Middle frontal gyrus (tissue), 1 donor: ENCODE results near the gene LAMTOR4.
"Not testable (repeated sequence)": the region's sequence is repeated elsewhere in the genome, so short reads cannot be mapped to it uniquely, and the experiment has no call there.

Experiments used
- DNase-seq: peaks from one replicate; pipeline ENCODE4 v3.0.0-alpha.2; 2015; ENCODE audit warnings: low spot score; ENCODE audit errors: extremely low spot score

Gene LAMTOR4

DNA sequence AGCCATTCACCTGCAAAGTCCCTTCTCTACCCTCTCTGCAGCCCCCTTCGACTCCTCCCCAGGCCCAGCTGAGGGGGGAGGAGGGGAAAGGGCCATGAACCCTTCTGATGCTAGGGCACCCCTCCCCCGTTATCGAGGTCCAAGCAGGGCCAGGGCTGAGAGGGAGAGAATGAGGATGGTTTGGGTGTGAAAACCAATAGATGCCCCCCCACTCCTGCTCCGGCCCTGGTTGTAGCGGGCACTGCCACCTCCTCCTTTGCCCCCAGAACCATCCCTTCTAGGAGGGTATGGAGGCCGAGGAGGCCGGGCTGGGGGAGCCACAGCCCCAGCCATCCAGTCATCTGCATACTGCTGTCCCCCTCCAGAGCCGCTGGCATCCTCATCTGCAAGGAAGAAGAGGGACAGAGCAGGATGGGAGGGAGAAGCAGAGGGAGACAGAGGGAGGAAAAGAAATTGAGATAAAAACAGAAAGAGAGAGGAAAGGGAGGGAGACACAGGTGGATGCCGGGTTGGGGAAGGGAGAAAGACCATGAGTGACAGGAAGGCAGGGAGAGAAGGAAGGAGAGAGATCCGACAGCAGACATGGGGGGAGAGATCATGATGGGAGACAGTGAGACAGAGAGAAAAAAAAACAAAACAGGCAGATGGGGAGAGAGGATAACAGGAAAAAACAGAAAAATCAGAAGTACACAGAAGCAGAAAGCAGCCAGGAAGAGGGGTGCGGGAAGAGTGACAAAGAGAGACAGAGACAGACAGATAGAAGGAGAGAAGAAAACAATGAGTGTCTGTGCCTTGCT lies 21.6 kb downstream of the LAMTOR4 start:
- no peak for DNase-seq

DNA sequence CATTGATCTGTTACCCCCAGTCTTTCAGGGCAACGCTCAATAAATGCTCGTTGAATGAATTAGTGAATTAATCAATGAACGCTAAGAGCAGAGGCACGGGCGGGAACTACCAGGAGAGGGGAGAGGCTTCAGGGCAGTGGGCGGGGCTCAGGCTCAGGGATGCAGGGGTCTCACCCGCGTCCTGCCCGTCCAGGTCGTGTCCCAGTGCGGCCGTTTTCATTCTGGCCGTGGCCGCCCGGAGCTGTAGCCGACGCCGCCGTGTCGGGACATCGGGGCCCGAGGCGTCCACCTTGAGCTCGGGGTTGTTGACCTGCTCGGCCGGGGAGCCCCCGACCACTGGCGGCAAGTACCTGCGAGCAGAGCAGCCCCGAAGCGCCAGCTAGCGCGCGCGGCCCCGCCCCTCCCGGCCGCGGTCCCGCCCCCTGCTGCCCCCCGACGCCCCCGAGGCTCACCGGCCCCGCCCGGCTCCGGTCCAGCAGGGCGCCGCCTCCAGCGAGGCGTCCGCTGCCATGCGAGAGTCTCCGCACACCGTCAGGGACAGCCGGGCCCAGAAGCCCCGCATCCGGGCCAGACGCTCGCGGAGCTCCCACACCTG lies 22.5 kb downstream of the LAMTOR4 start:
- DNase-seq = no peak

- DNase-seq = no peak
Observed at GRCh38 chr7:100171840-100172239, 23.1 kb downstream of the LAMTOR4 start.

- no peak for DNase-seq
Observed at GRCh38 chr7:100173806-100174495, 25.2 kb downstream of the LAMTOR4 start.

DNA sequence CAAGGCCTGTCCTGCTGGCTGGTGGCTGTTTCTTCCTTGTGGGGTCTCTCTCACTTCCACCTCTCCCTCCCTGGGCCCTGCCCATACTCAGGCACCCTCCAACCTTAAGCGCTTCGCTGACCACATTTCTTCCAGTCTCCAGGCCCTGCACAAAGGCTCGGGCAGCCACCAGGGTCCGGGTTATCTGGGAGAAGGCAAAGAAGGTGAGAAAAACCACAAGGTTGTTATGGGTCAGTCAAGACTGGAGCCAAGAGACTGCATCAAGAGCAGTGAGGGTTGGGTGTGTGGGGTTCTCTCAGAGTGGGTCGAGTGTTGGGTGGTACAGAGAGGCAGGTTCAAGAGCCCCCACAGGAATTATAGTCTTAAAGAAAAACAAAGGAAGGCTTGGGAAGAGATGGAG lies 25.9 kb downstream of the LAMTOR4 start:
- DNase-seq = no peak

DNA sequence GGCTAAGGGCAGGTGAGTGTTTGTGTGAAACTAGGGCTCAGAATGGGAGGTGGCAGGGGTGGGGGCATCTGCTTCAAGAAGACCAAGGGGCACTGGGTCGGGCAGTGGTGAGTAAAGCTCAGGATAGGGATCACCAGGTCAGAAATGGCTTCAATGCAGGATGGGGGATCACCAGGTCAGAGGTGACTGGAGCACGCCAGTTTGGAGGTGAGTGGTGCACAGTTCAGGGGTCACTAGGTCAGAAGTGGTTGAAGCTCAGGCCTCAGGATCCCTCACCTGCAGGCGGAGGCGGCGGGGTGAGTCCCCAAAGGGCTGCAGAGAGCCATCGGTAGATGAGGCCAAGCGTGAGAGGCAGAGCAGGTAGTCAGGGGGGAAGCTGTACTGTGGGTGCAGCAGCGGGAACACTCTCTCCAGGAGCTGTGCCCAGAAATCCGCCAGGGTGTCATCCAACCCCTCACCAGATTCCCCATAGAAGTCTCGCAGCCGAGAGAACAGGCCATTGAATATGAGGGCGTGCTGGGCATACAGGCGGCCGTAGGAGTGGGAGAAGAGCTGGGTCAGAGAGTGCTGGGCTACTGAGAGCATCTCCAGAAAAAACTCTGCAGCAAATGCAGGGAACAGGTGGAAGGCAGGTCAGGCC lies 26.7 kb downstream of the LAMTOR4 start:
- no peak for DNase-seq

DNA sequence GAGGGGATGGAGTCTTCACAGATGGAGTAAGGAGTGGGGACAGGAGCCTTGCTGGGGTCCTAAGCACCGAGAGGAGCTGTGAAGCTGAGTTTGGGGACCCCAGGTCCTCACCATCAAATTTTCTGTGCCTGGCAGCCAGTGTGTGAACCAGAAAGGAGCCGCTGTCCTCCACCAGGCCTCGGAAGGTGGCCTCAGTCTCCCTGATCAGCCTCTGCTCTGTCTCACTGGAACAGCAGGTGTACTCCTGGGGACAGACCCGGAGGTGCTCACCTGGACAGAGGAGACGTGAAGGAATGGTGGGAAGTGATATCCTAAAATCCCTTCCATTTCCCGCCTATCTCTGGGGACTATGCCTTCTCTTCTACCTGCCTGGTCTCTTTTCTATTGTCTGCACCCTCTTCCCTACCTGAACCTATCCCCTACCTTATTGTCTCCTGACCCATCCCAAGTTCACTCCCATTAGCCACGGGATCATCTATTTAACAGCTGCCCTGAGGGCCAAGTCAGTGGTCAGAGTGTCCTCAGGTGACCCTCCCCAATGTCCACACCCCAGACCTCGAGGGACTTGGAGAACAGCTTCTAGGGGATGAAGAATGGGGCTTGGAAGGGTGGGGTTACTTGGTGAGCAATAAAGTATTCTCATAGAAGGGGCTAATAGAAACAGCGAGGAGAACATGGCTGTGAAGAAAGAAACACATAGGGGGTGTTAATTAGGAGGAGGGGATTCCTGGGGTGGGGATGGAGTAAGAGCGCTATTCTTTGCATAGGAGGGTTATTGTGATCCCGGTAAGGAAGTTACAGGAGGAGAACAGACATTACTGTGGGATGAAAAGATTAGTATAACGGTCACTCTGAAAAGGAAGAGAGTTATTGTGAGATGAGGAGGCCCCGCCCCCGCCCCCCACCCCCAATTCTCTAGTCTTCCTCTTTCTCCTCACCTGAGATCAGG lies 27.7 kb downstream of the LAMTOR4 start:
- no peak for DNase-seq

GRCh38 chr7:100177045-100178001 lies 28.6 kb downstream of the LAMTOR4 start, which contains the start of the genes GPC2 and STAG3:
GPC2 (minus strand) TSS chr7:100177381; CDS start chr7:100177199, 182 bp downstream.
STAG3 (plus strand) TSS chr7:100177918; CDS start chr7:100180557, 2,639 bp downstream.
- DNase-seq = peak; percentile 70

GRCh38 chr7:100180084-100180483 lies 31.4 kb downstream of the LAMTOR4 start:
- DNase-seq = not testable (repeated sequence)

- DNase-seq = not testable (repeated sequence)
Observed at GRCh38 chr7:100182616-100183015, 33.9 kb downstream of the LAMTOR4 start.

DNA sequence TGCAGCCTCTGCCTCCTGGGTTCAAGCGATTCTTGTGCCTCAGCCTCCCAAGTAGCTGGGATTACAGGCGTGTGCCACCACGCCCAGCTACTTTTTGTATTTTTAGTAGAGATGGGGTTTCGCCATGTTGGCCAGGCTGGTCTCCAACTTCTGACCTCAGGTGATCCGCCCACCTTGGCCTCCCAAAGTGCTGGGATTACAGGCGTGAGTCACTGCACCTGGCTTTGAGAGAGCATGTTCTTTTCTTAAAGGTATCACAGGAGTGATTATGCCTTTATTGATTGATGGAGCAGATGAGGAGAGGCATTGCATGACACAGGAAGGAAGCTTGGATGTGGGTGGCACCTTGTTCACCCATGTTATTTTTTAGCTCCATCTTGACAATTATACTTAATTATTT lies 34.4 kb downstream of the LAMTOR4 start:
- not testable (repeated sequence) for DNase-seq

- DNase-seq = no peak
Observed at GRCh38 chr7:100185726-100186125, 37.0 kb downstream of the LAMTOR4 start.

- DNase-seq = no peak
Observed at GRCh38 chr7:100189061-100189460, 40.3 kb downstream of the LAMTOR4 start.

DNA sequence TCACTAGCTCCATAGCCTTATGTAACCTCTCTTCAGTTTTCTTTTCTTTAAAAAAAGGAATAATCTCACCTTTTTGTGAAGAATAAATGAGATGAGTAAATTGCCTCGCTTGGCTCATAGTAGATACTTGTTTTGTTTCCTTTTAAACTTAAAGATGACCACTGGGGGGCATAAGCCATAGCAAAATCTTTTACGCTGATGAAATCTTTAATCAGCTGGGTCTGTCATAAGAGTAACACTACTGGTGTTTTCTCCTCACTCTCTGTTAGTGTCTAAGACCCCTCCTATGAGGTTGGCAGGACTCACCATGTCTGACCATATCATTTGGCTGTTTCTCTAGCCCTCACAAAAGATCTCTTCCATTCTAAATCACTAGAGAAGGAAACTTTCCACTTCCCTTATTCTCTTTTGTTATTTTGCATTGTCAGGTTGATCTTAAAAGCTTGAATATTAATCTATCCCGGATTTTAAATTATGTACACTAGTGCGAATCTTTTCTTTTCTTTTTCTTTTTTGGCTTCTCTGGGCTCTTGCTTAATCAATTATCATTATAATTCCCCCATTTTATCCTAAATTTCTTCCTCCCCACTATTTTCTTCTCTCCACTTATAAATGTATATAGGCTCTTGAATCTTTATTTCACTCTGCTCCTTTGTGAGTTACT lies 41.5 kb downstream of the LAMTOR4 start:
- DNase-seq = no peak

DNA sequence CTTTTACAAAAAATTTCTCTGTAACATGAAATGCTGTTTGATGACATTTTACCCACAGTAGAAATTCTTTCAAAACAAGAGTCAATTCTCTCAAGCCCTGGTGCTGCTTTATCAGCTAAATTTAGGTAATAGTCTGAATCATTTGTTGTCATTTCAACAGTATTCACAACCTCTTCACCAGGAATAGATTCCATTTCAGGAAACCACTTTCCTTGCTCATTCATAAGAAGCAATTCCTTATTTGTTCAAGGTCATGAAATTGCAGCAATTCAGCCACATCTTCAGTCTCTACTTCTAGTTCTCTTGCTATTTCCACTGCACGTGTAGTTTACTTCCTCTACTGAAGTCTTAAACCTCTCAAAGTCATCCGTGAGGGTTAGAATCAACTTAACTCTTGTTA lies 43.1 kb downstream of the LAMTOR4 start:
- DNase-seq = no peak

GRCh38 chr7:100192281-100192862 lies 43.7 kb downstream of the LAMTOR4 start:
- not testable (repeated sequence) for DNase-seq

GRCh38 chr7:100192969-100193368 lies 44.3 kb downstream of the LAMTOR4 start:
- DNase-seq = no peak

DNA sequence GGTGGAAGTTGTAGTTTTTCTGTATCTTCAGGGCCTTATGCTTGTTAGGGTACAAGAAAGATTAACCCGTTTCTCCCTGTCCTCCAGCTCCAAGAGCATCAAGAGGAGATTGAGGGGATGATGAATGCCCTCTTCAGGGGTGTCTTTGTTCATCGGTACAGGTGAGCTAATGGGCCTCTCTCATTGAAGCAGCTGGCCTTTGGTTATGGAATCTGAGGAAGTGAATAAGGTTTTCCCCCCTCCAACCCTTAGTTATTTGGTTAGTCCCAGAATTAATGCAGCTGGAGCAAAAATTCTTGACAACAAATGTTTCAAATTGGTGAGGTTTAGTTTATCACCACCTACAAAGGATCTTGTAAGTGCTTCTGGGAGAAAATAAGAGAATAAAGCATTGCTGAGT lies 46.5 kb downstream of the LAMTOR4 start:
- no peak for DNase-seq
